ENCODE results near the gene CETP. TPM values are rescaled to one million over a fixed set of nuclear protein-coding genes. Genes with fewer than 3 reads are reported as not detected.

CETP gene
- total RNA-seq, 1 donor from 2014 or later: not detected

DNA sequence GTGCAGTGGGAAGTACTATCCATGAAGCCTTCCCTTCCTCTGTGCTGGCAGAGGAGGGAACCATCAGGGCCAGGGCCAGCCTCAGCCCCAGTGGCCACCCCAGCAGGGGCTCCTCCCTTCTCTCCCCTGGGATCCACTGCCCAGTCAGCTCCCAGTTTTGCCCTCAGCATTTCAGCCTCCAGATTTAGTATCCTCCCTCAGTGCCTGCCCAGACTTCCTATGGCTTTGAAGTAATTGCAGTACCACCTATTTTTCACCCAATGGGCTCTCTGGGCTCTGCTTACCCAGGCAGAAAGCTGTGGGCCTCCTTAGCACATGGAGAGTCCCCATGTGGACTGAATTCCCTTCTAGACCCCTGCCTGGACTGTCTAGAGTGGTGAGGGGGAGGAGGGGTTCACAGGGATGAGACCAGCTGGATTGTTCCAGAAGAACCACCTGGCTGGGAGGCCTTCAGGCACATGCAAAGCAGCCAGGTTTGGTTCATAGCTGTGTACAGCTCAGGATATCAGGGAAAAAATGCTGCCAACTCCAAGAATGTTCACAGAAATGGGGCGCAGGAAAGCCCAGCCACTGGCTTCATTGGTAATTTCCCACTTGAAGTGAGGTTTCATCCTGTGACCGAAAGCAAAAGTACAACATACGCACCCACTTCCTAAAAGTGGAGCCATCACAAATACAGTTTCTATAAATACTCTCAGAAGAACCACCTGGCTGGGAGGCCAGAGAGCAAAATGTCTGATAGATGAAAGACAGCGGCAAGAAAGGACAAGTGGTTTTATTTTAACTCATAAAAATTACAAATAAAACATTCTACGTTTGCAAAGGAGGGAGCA is 45.0 kb upstream of the CETP start:
- no peaks in the 10 kb centered on the region for H3K36me3 Mint-ChIP-seq (ENCODE audit: unreplicated experiment)
- no peaks in the 10 kb centered on the region for H3K4me1 Mint-ChIP-seq (ENCODE audit: low read depth, unreplicated experiment)
- H3K4me3 Mint-ChIP-seq (ENCODE audit: unreplicated experiment): no peak overlapping the region
- TF ChIP-seq, protein P1, sequence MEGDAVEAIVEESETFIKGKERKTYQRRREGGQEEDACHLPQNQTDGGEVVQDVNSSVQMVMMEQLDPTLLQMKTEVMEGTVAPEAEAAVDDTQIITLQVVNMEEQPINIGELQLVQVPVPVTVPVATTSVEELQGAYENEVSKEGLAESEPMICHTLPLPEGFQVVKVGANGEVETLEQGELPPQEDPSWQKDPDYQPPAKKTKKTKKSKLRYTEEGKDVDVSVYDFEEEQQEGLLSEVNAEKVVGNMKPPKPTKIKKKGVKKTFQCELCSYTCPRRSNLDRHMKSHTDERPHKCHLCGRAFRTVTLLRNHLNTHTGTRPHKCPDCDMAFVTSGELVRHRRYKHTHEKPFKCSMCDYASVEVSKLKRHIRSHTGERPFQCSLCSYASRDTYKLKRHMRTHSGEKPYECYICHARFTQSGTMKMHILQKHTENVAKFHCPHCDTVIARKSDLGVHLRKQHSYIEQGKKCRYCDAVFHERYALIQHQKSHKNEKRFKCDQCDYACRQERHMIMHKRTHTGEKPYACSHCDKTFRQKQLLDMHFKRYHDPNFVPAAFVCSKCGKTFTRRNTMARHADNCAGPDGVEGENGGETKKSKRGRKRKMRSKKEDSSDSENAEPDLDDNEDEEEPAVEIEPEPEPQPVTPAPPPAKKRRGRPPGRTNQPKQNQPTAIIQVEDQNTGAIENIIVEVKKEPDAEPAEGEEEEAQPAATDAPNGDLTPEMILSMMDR (IDR thresholded peaks at IDR 0.05; ENCODE audit: partially characterized antibody, unreplicated experiment): no peak
- H3K9me3 Mint-ChIP-seq (ENCODE audit: unreplicated experiment): no peaks in the 10 kb centered on the region
- no peak for DNase-seq
- peaks cover 2% of the 10 kb centered on the region for H3K27me3 Mint-ChIP-seq (ENCODE audit: unreplicated experiment)
- no peak overlapping the region for H3K27ac Mint-ChIP-seq (ENCODE audit: unreplicated experiment)

DNA sequence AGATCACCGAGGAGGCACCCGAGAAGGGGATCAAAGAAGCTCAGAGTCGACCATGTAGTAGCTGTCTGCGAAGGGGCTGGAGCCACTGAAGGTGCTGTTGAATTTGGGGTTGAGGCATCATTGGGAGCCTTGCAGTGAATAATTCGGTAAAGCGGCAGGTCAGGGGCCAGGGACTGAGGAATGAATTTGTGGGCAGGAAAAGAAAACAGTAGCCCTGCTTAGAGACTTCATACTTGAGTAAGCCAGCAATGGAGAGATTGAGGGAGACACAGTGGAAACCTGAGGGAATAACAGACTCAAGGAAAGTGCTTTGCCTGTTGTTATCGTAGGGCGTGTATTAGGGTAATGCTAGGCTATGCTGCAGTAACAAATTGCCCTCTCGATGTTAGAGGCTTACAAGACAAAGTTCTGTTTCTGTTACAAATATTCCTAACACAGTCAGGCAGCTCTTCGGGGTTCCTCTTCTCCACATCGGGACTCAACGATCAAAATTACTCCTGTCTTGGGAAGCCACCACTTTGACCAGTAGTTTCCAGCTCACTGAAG is 43.2 kb upstream of the CETP start:
- DNase-seq: no peak
- Mint-ChIP-seq H3K36me3 (ENCODE audit: unreplicated experiment) (no peaks in the 10 kb centered on the region), H3K4me1 (ENCODE audit: low read depth, unreplicated experiment) (no peaks in the 10 kb centered on the region), H3K4me3 (ENCODE audit: unreplicated experiment) (no peak overlapping the region), H3K27ac (ENCODE audit: unreplicated experiment) (no peak overlapping the region), H3K9me3 (ENCODE audit: unreplicated experiment) (no peaks in the 10 kb centered on the region), H3K27me3 (ENCODE audit: unreplicated experiment) (peaks cover 2% of the 10 kb centered on the region)
- TF ChIP-seq, protein P1 (IDR thresholded peaks at IDR 0.05; ENCODE audit: partially characterized antibody, unreplicated experiment): no peak

DNA sequence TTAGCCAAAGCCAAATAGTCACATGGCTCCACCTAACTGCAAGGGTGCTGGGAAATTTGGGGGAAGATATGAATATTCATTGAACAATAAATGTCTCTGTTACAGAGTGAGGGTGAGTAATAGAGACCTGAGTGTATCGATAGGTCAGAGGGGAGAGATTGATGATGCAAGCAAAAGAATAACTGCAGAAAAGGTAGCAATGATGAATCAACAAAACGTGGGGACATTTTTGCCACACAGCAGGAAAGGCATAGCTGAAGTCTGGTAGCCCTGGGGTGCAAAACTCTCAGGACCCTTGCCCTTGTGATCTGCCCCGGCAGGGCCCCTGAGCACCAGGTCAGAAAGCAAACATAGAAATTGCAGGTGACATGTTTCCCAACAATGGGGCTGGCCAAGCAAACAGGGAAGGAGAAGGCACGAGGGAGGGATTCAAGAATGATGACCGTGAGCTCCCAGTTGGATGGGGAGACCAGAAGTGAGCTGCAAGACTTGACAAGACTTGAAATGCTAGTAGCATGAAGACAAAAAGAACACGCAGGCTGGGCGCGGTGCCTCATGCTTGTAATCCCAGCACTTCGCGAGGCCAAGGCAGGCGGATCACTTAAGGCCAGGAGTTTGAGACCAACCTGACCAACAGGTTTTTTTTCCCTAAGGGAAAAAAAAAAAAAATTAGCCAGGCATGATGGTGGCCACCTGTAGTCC is 42.5 kb upstream of the CETP start:
- no peaks in the 10 kb centered on the region for H3K36me3 Mint-ChIP-seq (ENCODE audit: unreplicated experiment)
- no peaks in the 10 kb centered on the region for H3K4me1 Mint-ChIP-seq (ENCODE audit: low read depth, unreplicated experiment)
- peaks cover 2% of the 10 kb centered on the region for H3K27me3 Mint-ChIP-seq (ENCODE audit: unreplicated experiment)
- TF ChIP-seq, protein P1 (IDR thresholded peaks at IDR 0.05; ENCODE audit: partially characterized antibody, unreplicated experiment): no peak
- no peak for DNase-seq
- H3K27ac Mint-ChIP-seq (ENCODE audit: unreplicated experiment): no peak overlapping the region
- no peak overlapping the region for H3K4me3 Mint-ChIP-seq (ENCODE audit: unreplicated experiment)
- H3K9me3 Mint-ChIP-seq (ENCODE audit: unreplicated experiment): no peaks in the 10 kb centered on the region

DNA sequence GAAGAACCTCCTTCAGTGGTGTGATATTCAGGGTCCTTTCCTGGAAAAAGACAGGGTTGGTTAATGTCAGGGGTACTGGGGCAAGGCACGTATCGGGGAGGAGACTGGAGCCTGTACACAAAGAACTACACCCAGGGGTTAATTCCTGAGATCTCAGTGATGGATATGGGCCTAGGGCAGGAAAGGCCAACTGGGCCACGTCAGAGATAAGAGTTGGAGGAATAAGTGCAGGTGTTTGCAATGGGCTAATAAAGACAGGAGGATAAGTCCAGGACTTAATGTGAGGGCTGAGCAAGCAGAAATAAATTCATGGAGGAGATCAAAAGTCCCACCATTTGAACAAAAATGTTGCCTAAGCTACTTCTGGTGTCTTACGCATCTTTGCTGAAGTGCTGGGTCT is 40.2 kb upstream of the CETP start:
- H3K27ac Mint-ChIP-seq (ENCODE audit: unreplicated experiment): no peak overlapping the region
- H3K36me3 Mint-ChIP-seq (ENCODE audit: unreplicated experiment): no peaks in the 10 kb centered on the region
- TF ChIP-seq, protein P1 (IDR thresholded peaks at IDR 0.05; ENCODE audit: partially characterized antibody, unreplicated experiment): no peak
- peaks cover 2% of the 10 kb centered on the region for H3K27me3 Mint-ChIP-seq (ENCODE audit: unreplicated experiment)
- H3K4me3 Mint-ChIP-seq (ENCODE audit: unreplicated experiment): no peak overlapping the region
- no peaks in the 10 kb centered on the region for H3K9me3 Mint-ChIP-seq (ENCODE audit: unreplicated experiment)
- no peaks in the 10 kb centered on the region for H3K4me1 Mint-ChIP-seq (ENCODE audit: low read depth, unreplicated experiment)
- no peak for DNase-seq
